IPS DF 6.9 (cell line): ENCODE measurements around the gene TRMT44.

Experiments
- DNase-seq: peaks from one replicate; pipeline ENCODE4 v3.0.0-alpha.2; 2013; ENCODE audit warnings: low read depth, low spot score
- H3K27ac ChIP-seq: one replicate; pipeline ENCODE4 v1.5.1; 2013; ENCODE audit warnings: low read length, control low read depth
- H3K27me3 ChIP-seq: 2 replicates; pipeline ENCODE4 v1.6.1; 2013; ENCODE audit warnings: mild to moderate bottlenecking, low read length; ENCODE audit not compliant: control insufficient read depth, insufficient read depth
- H3K36me3 ChIP-seq: 2 replicates; pipeline ENCODE4 v1.6.1; 2013; ENCODE audit warnings: low read length; ENCODE audit not compliant: control insufficient read depth, insufficient read depth
- H3K4me1 ChIP-seq: 2 replicates; pipeline ENCODE4 v1.6.1; 2013; ENCODE audit warnings: low read length; ENCODE audit not compliant: control insufficient read depth, insufficient read depth
- H3K4me3 ChIP-seq: 2 replicates; pipeline ENCODE4 v1.5.1; 2013; ENCODE audit warnings: mild to moderate bottlenecking, low read length
- H3K9me3 ChIP-seq: 2 replicates; pipeline ENCODE4 v1.6.1; 2013; ENCODE audit warnings: low read length, inconsistent platforms; ENCODE audit not compliant: control insufficient read depth, insufficient read depth
- WGBS: extraction: QIAGEN DNeasy Blood & Tissue Kit; methylation state at CpG from one replicate; pipeline ENCODE4 v1.1.7; 2013; ENCODE audit warnings: mixed read lengths, missing lambda C conversion rate; ENCODE audit not compliant: insufficient read length, insufficient coverage; 5-methylcytosine and 5-hydroxymethylcytosine counted together

Gene TRMT44

GRCh38 chr4:8505229-8505628 is 64.7 kb downstream of the TRMT44 start:
- Histone ChIP-seq H3K36me3 (no peaks in the 10 kb centered on the region), H3K27ac (no peak overlapping the region), H3K4me1 (peaks cover 10% of the 10 kb centered on the region), H3K4me3 (no peak overlapping the region), H3K9me3 (no peaks in the 10 kb centered on the region), H3K27me3 (no peaks in the 10 kb centered on the region)
- WGBS, result no CpG with 5 or more reads among the region's 7 CpGs
- no peak for DNase-seq

- no peak for DNase-seq
- H3K27ac ChIP-seq, result no peak overlapping the region
- no peak overlapping the region for H3K4me3 ChIP-seq
- H3K9me3 ChIP-seq, result no peaks in the 10 kb centered on the region
- H3K27me3 ChIP-seq, result no peaks in the 10 kb centered on the region
- no peaks in the 10 kb centered on the region for H3K36me3 ChIP-seq
- H3K4me1 ChIP-seq, result peaks cover 10% of the 10 kb centered on the region
- no CpG with 5 or more reads among the region's 5 CpGs for WGBS
Observed at GRCh38 chr4:8506006-8506372, 65.4 kb downstream of the TRMT44 start.

GRCh38 chr4:8506373-8507195 is 66.0 kb downstream of the TRMT44 start:
- H3K4me1 ChIP-seq, result peaks cover 10% of the 10 kb centered on the region
- no peaks in the 10 kb centered on the region for H3K9me3 ChIP-seq
- no peak for DNase-seq
- no peaks in the 10 kb centered on the region for H3K27me3 ChIP-seq
- WGBS, result no CpG with 5 or more reads among the region's 21 CpGs
- H3K4me3 ChIP-seq, result no peak overlapping the region
- no peak overlapping the region for H3K27ac ChIP-seq
- H3K36me3 ChIP-seq, result no peaks in the 10 kb centered on the region

- peaks cover 10% of the 10 kb centered on the region for H3K4me1 ChIP-seq
- no peak overlapping the region for H3K4me3 ChIP-seq
- no peak overlapping the region for H3K27ac ChIP-seq
- H3K9me3 ChIP-seq, result no peaks in the 10 kb centered on the region
- no CpG with 5 or more reads among the region's 13 CpGs for WGBS
- no peaks in the 10 kb centered on the region for H3K36me3 ChIP-seq
- DNase-seq, result no peak
- no peaks in the 10 kb centered on the region for H3K27me3 ChIP-seq
Observed at GRCh38 chr4:8507196-8507570, 66.6 kb downstream of the TRMT44 start.

GRCh38 chr4:8507624-8508023 is 67.0 kb downstream of the TRMT44 start:
- Histone ChIP-seq H3K36me3 (no peaks in the 10 kb centered on the region), H3K27ac (no peak overlapping the region), H3K4me3 (no peak overlapping the region), H3K4me1 (peaks cover 10% of the 10 kb centered on the region), H3K27me3 (no peaks in the 10 kb centered on the region), H3K9me3 (no peaks in the 10 kb centered on the region)
- no peak for DNase-seq
- no CpG with 5 or more reads among the region's 9 CpGs for WGBS

- no CpG with 5 or more reads among the region's 13 CpGs for WGBS
- Histone ChIP-seq H3K9me3 (no peaks in the 10 kb centered on the region), H3K4me1 (peaks cover 10% of the 10 kb centered on the region), H3K27ac (no peak overlapping the region), H3K36me3 (no peaks in the 10 kb centered on the region), H3K4me3 (no peak overlapping the region), H3K27me3 (no peaks in the 10 kb centered on the region)
- DNase-seq, result no peak
Observed at GRCh38 chr4:8508266-8508665, 67.7 kb downstream of the TRMT44 start.

GRCh38 chr4:8508740-8509139 is 68.2 kb downstream of the TRMT44 start:
- Histone ChIP-seq H3K36me3 (no peaks in the 10 kb centered on the region), H3K27ac (no peak overlapping the region), H3K4me3 (no peak overlapping the region), H3K27me3 (no peaks in the 10 kb centered on the region), H3K9me3 (no peaks in the 10 kb centered on the region), H3K4me1 (peaks cover 10% of the 10 kb centered on the region)
- no CpG with 5 or more reads among the region's 9 CpGs for WGBS
- DNase-seq, result no peak

GRCh38 chr4:8509311-8509950 is 68.9 kb downstream of the TRMT44 start:
- Histone ChIP-seq H3K36me3 (no peaks in the 10 kb centered on the region), H3K9me3 (no peaks in the 10 kb centered on the region), H3K27me3 (no peaks in the 10 kb centered on the region), H3K27ac (no peak overlapping the region), H3K4me3 (no peak overlapping the region), H3K4me1 (peaks cover 10% of the 10 kb centered on the region)
- DNase-seq, result no peak
- WGBS, result no CpG with 5 or more reads among the region's 24 CpGs

GRCh38 chr4:8510191-8510590 is 69.6 kb downstream of the TRMT44 start:
- Histone ChIP-seq H3K27me3 (no peaks in the 10 kb centered on the region), H3K36me3 (no peaks in the 10 kb centered on the region), H3K4me3 (no peak overlapping the region), H3K27ac (no peak overlapping the region), H3K4me1 (peaks cover 10% of the 10 kb centered on the region), H3K9me3 (no peaks in the 10 kb centered on the region)
- no CpG with 5 or more reads among the region's 12 CpGs for WGBS
- DNase-seq, result no peak

- no peak overlapping the region for H3K4me3 ChIP-seq
- no peaks in the 10 kb centered on the region for H3K36me3 ChIP-seq
- no CpG with 5 or more reads among the region's 15 CpGs for WGBS
- H3K9me3 ChIP-seq, result no peaks in the 10 kb centered on the region
- no peak for DNase-seq
- no peak overlapping the region for H3K27ac ChIP-seq
- H3K4me1 ChIP-seq, result peaks cover 10% of the 10 kb centered on the region
- H3K27me3 ChIP-seq, result no peaks in the 10 kb centered on the region
Observed at GRCh38 chr4:8510611-8511285, 70.2 kb downstream of the TRMT44 start.
